HG03469 (cell line): ENCODE measurements around the gene GBA2.

Source experiments
- ATAC-seq: cut with Tn5 transposase; IDR thresholded peaks from one replicate; pipeline ENCODE4 v1.9.1; 2021; ENCODE audit warnings: mild to moderate bottlenecking, moderate library complexity, moderate number of reproducible peaks; ENCODE audit not compliant: unreplicated experiment

Gene GBA2

DNA sequence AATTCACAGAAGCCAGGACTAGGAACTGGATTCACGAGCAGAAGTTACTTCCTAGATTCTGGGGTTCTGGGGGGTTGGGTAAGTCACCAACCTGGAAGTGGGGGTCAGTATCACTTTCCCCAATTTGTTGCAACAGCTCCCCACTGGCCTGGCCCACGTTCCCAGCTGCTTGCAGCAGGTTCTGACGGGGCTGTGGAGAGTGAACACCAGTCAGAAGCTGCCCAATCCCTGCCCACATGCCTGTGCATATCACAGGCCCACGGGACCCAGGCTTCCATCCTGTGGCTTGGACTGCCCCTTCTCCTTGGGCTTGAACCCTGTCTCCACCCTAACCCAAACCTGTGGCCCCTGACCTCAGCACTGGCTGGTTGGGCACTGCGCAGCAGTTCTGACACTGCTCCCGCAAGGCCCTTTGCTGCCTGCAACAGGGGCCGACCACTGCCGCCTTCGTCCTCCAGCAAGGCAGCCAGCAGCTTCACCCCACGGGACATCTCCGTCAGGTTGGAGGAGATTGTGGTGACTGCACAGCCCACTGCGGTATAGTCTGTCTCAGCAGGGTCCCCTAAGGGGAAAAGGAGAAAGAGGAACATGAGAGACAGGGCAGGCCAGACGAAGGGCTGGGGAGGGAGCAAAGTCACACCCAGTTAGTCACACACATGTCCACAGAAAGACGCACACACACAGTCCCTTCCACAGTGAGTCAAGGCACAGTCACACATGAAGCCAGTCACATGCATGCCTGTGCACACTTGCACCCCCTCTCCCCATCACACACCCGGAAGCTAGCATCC is 30.1 kb downstream of the GBA2 start:
- ATAC-seq, result peak; percentile 41

- no peak for ATAC-seq
These were observed 31.7 kb downstream of the GBA2 start for GRCh38 chr9:35717132-35717870.

DNA sequence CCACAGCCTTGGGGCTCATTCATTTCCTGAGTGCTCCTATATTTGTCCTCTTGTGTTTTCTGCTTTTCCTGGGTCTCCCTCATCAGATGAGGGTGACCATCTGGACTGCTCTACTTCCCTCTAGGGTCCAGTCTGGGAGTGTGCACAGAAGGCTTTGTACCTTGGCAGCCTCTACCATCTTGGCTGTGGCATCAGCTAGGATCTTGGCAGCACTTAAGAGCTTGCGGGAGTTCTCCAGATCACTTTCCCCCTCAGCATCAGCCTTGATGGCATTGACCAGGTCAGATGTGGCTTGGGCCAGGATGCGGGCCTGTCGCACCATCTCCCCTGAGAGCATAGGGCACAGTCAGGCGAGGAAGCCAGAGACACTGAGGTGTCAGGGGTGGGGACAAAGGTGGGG is 32.8 kb downstream of the GBA2 start:
- ATAC-seq, result no peak

DNA sequence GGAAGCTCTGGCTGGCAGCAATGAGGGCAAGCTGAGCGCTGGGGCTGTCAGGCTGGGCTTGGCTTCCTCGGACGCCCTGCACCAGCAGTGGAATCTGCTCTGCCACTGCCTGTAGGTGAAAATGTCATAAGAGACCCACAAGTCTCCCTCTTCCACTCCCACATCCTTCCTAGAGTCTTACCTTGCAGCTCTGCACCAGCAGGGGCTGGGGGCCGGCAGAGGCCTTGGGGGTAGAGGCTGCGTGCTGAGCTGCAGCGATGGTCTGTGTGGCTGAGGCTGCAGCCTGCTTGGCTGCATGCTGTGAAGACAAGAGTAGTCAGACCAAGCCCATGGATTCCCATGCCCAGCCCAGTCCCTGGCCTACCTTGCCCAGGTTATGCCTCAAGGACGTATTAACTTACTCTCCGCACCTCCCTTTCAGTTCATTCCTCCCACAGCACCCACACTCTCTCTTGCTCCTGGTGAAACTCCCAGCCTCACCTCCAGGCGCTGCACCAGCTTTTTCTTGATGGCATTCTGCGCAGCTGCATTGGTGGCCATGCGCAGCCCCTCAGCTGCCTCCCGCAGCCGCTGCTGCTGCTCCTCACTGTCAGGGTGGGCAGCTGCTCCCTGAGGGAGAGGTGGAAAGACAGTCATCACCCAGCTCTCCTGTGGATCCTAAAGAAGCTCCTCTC is 34.3 kb downstream of the GBA2 start:
- ATAC-seq, result no peak

DNA sequence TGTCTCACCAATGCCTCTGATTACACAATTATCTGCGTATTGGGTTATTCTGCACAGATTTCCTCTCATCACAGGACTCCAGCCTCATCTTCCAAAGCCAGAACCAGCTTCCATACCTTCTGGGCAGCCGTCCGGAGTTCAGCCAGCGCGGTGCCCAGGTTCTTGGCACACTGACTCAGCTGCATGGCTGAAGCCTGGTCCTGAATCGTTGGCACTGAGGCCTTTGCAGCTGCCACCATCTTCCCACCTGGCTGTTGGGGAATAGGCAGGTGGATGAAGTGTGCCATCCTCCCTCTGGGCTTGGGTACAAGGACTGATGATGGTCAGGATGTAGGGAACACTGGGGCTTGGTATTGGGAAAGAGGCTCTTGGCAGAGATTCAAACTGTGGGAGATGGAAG is 34.9 kb downstream of the GBA2 start:
- no peak for ATAC-seq

DNA sequence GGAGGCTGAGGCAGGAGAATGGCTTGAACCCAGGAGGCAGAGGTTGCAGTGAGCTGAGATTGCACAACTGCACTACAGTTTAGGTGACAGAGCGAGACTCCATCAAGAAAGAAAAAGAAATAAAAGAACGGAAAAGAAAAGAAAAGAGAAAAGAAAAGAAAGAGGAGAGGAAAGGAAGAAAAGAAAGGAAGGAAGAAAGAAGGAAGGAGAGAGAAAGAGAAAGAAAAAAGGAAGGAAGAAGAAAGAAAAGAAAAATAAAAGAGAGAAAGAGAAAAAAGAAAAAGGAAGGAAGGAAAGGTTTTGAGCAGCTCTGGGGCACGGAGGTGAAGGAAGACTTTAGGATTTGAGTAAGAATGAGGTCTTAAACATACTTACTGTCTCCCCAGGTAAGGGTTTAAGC is 35.5 kb downstream of the GBA2 start:
- no peak for ATAC-seq

DNA sequence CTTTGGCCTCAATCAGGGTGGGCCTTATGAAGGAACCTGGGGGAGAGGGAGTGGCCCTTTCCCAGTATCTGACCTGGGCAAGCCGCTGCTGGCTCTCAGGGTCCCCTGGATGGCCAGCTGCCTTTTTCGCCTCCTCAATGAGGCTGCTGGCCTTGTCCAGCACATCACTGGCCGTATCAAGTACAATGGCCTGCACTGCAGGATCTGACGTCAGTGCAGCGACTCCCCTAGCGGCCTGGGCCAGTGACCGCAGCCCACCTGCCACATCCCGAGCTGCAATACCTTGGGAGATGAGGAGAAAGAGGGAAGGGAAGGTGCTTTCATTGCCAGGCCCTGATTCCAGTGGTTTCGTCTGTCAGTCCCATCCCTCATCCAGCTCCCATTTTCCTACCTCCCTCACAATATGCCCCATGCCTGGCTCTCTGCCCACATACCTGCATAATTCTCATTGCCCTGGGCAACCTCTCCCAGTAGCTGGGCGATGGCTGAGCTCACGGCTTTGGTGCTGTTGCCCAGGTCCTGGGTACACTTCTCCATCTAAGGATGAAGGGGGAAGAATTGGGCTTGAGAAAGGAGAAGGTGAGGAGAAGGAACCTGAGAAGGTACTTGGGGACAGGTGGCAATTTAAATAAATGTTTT is 36.1 kb downstream of the GBA2 start:
- ATAC-seq, result no peak

DNA sequence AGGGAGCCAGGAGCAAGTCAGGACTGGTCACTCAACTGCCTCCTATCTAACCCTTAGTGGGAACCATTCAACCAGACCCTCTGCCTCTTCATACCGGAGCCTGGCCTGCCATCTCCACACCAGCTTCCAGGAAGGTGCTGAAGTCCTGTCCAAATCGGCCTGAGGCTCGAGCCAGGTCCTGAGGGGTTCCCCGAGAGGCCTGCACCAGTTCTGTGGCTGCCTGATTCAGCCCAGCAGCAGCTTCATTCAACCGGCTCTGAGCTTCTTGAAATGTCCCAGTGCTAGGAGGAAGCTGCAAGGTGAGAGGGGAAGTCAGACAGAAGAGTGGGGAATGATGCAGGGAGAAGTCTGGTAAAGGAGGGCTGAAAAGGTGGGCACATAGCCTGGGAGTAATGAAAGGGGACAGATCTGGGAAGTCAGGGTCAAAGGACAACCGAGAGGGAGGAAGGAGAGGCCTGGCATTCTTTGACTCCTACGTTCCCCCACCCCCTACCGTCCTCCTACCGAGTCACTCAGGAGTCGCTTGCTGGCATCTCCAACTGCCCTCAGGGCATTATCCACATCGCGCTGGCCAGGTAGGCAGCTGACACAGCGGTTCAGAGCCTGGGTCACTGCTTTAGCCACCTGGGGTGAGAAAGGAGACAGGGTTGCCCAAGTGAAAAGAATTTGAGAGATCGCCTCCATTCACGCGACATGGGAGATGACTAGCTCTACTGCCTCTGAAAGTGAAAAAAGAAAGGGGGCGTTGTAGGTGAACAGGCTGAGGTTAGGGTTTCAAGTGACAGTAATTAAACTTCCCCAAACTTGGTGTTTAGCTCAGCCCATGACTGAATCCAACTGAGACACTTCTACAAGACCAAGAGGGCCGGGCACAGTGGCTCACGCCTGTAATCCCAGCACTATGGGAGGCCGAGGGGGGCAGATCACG is 37.3 kb downstream of the GBA2 start:
- no peak for ATAC-seq

DNA sequence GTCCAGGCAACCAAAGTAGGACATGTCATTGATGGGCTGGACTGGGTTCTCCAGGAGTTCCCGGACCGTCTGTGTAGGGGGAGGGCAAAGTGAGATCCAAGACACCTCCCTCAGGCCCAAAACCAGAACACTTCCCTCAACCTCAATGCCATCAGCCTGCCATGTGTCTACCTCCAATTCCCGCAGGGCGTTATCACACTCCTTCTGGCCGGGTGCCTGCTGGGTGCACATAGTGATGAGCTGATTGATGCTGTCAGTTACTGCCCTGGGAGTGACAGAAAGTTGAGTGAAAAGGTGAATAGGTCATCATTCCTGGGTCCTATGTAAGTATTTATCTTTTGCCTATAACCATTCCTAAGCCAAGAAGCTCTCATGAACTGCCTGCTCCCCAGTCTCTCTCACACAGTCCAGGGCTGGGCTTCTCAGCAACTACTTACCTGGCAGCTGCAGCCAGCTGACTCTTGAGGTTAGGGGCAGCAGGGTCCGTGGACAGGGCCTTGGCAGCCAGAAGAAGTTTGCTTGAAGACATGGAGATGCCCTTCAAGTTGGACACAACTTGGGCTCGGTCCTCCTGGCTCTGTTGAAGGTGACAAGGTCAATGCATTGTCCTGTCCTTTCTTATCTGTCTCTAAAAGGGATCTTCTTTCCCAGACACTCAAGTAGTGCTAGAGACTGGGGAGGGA is 38.1 kb downstream of the GBA2 start:
- no peak for ATAC-seq

DNA sequence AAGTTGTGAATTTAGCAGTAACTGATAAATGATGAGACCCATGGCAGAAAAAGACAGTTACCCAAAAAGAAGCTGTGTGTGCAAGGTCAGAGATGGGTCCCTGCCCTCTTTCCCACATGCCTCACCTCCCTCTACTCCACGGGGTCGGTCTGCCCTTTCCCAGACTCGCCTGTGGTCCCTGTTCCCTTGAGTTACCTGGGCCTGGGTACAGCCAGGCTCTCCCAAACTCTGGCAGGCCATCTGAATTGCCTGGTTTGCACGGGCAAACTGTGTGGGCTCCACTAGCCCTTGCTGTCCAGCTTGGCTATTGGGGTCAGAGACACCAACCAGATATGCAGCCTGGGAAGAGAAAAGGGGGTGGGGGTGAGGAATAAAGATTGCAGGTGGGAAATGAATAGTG is 40.9 kb downstream of the GBA2 start:
- ATAC-seq, result no peak

DNA sequence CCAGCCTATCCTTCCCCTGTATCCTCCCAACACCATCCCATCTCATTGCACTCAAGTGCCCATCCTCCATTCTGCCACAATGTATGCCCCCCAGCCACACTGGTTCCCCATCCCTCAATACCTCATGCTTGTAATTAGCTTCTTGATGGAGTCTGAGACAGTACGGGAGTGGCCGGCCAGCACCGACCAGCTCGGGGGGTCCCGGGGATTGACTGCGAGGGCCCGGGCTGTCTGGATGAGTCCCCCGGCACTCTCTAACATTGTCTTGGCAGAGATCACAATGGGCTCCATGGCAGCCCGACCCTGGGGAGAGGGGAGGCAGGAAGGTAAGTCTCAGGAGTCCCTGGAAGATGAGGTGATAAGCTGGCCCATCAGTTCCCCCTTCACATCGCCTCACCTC is 42.1 kb downstream of the GBA2 start:
- ATAC-seq, result no peak

DNA sequence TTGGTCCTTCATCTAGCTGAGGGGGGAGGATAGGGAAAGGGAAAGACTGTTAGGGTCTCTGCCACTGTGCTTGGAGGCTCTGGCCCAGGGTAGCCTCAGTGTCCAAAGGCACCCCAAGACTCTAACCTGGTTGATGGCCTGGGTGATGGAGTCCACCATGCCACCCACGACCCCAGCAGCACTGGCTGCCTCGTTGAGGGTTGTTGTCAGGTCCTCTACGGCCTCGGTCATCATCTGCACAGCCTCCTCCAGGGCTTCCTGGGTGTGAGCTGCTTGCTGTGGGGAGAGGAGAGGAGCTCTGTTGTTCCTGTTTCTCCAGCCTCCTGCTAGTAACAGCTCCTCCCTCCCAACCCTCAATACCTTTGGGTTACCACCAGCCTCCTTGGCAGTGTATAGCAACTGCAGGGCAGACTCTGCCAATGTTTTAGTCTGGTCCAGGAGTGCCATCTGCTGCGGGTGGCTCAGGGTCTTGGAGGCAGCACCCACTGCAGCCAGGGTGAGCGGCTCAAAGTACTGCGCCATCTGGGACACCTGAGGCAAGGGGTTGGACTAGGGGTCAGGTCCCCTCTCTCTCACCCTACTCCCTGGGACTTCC is 43.1 kb downstream of the GBA2 start:
- ATAC-seq, result no peak

DNA sequence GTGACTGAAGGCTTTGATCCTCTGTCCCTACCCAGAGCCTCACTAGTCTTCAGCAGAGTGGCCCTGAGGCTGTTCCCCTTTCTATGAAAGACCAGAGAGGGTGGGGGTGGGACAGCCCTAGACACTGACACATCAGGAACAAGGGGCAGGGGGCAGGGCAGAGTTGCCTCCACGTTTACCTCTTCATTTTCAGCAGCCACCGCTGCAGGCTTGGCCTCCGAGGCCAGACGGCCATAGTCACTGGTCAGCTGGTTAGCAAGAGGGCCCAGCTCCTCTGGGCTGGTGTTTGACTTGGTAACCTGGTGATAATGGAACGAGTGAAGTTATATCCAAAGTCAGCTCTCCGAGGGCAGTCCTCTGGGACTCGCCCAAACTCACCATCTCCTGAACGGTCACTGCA is 43.7 kb downstream of the GBA2 start:
- ATAC-seq, result no peak

DNA sequence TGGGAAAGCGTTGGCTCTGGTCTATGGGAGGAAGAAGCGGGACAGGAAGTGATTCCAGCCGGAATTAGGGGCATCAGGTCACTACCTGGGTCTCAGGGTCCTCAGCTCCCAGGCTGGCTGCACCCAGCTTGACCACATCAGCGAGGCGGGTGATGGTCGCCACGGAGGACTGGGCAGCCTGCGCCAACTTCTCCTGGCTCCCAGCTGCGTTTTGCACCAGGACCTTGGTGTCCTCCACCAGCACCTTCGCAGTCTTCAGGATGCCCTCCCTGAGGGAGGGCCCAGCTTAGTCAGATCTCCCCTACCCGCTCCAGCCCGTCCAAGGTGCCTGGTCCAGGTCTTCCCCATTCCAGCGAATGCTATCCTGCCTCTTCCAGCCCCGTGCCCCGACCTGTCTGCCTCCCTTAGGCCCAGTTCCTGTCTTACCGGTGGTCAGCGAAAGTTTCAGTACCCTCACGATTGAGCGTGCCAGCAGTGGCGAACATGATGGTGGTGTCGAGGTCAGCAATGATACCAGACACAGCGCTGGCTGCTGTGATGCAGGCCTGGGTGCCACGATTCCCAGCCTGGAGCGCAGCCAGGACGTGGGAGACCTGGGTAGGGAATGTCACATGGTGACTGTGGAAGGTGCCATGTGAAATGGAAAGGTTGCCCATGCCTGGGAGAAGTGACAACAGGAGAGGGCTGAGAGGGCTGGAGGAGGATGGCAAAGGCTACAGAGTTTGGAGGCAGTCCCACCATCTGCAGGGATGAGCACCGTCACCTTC is 44.9 kb downstream of the GBA2 start:
- ATAC-seq, result no peak

GRCh38 chr9:35702696-35703095 is 46.3 kb downstream of the GBA2 start:
- no peak for ATAC-seq

DNA sequence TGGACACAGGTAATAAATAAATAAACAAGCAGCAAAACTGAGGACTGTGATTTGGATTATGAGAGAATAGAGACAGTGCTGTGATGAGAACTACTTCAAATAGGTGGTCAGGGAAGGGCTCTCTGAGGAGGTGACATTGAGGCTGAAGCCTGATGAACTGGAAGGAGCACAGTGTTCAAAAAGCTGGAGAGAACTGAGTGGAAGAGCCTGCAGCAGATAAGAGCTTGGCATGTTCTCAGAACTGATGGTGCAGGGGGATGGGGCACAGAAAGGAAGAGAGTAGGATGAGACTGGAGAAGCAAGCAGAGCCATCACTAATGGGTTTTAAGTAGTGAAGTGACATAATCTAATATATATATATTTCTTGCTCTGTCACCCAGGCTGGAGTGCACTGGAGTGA is 48.1 kb downstream of the GBA2 start:
- no peak for ATAC-seq

DNA sequence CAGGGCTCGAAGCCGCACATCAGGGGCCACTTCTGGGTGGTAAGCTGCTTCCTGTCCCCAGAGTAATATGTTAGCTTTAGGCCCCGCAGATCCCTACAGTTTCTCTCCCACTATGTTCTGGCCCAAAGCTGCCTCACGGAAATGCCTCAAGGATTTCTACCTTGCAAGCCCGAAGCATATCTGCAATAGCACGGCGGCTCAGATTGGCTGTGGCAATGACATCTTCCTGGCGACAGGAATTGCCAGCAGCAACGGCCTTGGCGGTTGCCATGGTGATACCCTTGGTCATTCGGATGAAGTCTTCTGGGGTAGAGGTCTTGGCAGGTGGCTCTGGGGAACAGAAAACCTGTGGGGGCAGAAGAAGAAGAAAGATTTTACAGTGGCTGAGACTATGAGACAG is 49.0 kb downstream of the GBA2 start:
- no peak for ATAC-seq

- ATAC-seq, result no peak
These were observed 50.8 kb downstream of the GBA2 start for GRCh38 chr9:35698231-35698630.

- ATAC-seq, result no peak
These were observed 51.5 kb downstream of the GBA2 start for GRCh38 chr9:35697486-35697885.
